Hepatocyte (in vitro differentiated cells): ENCODE data around the gene DOCK2.

Source experiments
- CTCF ChIP-seq: fragments of 200-600 bp; sonication (generic); IDR thresholded peaks from 2 replicates; pipeline ENCODE4 v1.5.1; 2016; ENCODE audit warnings: antibody characterized with exemption, mild to moderate bottlenecking; ENCODE audit not compliant: poor library complexity
- EZH2phosphoT487 ChIP-seq: fragments of 200-600 bp; sonication (generic); IDR thresholded peaks from one replicate; pipeline ENCODE4 v1.6.1; 2018; ENCODE audit warnings: antibody characterized with exemption, mild to moderate bottlenecking, low read depth, moderate library complexity; ENCODE audit not compliant: unreplicated experiment, severe bottlenecking

GRCh38 chr5:169651526-169651925 is 14.5 kb downstream of the DOCK2 start:
- TF ChIP-seq CTCF (no peak), EZH2phosphoT487 (no peak)
